Mammary epithelial cell (primary cell): ENCODE measurements around the gene ELMO1.

ENCODE experiments used
- EZH2 ChIP-seq: IDR thresholded peaks from 2 replicates; pipeline ENCODE4 v1.6.1; 2012; ENCODE audit warnings: low read length, inconsistent platforms, borderline replicate concordance
- TF ChIP-seq, protein P1 (sequence below), 2 donors: IDR thresholded peaks in 1 of 2; conservative IDR thresholded peaks in 1 of 2; 2 replicates each; pipeline ENCODE4 v1.5.1; 2011 to 2012; ENCODE audit warnings: inconsistent platforms in 2 of 2, low read length in 2 of 2, mild to moderate bottlenecking in 2 of 2, control low read depth in 1 of 2, low read depth in 1 of 2; ENCODE audit not compliant: insufficient read depth in 1 of 2; ENCODE audit errors: extremely low read depth in 1 of 2

- TF ChIP-seq, protein P1, sequence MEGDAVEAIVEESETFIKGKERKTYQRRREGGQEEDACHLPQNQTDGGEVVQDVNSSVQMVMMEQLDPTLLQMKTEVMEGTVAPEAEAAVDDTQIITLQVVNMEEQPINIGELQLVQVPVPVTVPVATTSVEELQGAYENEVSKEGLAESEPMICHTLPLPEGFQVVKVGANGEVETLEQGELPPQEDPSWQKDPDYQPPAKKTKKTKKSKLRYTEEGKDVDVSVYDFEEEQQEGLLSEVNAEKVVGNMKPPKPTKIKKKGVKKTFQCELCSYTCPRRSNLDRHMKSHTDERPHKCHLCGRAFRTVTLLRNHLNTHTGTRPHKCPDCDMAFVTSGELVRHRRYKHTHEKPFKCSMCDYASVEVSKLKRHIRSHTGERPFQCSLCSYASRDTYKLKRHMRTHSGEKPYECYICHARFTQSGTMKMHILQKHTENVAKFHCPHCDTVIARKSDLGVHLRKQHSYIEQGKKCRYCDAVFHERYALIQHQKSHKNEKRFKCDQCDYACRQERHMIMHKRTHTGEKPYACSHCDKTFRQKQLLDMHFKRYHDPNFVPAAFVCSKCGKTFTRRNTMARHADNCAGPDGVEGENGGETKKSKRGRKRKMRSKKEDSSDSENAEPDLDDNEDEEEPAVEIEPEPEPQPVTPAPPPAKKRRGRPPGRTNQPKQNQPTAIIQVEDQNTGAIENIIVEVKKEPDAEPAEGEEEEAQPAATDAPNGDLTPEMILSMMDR (conservative IDR thresholded peaks at IDR 0.05 in 1 of 2, IDR thresholded peaks at IDR 0.05 in 1 of 2; ENCODE audit: extremely low read depth in 1 of 2, insufficient read depth in 1 of 2, low read depth in 1 of 2, low read length in 2 of 2): no peak
- no peak for TF ChIP-seq EZH2
These were observed 182.8 kb downstream of the ELMO1 start for GRCh38 chr7:37265876-37266275.
